GM12872 (cell line): ENCODE data around the gene ATP8A1.

Experiments used
- TF ChIP-seq, protein P1 (sequence below): IDR thresholded peaks from 3 replicates; pipeline ENCODE4 v1.5.1; 2011; ENCODE audit warnings: low read depth, mild to moderate bottlenecking, low read length, moderate library complexity; ENCODE audit not compliant: insufficient read depth

Gene ATP8A1

GRCh38 chr4:42415281-42415680 is 241.6 kb downstream of the ATP8A1 start:
- TF ChIP-seq, protein P1, sequence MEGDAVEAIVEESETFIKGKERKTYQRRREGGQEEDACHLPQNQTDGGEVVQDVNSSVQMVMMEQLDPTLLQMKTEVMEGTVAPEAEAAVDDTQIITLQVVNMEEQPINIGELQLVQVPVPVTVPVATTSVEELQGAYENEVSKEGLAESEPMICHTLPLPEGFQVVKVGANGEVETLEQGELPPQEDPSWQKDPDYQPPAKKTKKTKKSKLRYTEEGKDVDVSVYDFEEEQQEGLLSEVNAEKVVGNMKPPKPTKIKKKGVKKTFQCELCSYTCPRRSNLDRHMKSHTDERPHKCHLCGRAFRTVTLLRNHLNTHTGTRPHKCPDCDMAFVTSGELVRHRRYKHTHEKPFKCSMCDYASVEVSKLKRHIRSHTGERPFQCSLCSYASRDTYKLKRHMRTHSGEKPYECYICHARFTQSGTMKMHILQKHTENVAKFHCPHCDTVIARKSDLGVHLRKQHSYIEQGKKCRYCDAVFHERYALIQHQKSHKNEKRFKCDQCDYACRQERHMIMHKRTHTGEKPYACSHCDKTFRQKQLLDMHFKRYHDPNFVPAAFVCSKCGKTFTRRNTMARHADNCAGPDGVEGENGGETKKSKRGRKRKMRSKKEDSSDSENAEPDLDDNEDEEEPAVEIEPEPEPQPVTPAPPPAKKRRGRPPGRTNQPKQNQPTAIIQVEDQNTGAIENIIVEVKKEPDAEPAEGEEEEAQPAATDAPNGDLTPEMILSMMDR, result no peak

GRCh38 chr4:42412251-42412650 is 244.7 kb downstream of the ATP8A1 start:
- TF ChIP-seq, protein P1, result no peak

GRCh38 chr4:42411803-42412202 is 245.1 kb downstream of the ATP8A1 start:
- TF ChIP-seq, protein P1, result no peak

- TF ChIP-seq, protein P1, result no peak
These were observed 246.5 kb downstream of the ATP8A1 start for GRCh38 chr4:42410446-42410845.

DNA sequence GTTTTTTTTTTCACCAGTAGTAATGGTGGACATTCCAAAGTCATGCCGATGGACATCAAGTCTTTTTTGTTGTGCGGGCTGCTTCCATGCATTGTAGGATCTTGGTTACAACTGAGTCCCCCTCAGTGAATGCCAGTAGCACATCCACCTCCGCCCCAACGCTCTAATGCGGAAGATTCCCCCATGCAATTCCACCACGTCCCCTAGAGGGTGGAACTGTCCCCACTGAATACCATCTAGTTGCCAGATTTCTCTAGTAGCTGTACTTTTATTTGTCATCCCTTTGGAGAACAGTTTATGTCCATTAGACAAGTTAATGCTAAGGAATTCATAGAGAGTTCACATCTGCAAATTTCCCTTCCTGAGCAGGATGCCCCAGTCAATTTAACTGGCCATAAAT is 252.9 kb downstream of the ATP8A1 start:
- TF ChIP-seq, protein P1, result 0 out of 3 replicates have a peak, but pooled peaks have one; percentile 22

DNA sequence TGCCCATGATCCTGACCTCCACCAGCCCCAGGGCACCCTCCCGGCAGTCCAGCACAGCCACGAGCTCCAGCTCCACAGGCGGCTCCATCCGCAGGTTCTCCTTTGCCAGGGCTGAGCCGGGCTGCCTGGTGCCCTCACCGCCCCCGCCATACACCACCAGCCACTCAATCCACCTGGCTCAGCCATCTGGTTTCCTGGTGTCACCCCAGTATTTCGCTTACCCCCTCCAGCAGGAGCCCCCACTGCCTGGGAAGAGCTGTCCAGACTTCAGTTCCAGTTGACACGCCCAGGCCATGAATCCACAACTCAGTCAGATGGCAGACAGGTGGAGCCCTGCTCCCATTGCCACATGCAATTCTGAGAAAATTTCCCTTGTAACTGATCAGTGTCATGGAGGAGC is 255.7 kb downstream of the ATP8A1 start:
- TF ChIP-seq, protein P1, result no peak

GRCh38 chr4:42399393-42399792 is 257.5 kb downstream of the ATP8A1 start:
- TF ChIP-seq, protein P1, result no peak

DNA sequence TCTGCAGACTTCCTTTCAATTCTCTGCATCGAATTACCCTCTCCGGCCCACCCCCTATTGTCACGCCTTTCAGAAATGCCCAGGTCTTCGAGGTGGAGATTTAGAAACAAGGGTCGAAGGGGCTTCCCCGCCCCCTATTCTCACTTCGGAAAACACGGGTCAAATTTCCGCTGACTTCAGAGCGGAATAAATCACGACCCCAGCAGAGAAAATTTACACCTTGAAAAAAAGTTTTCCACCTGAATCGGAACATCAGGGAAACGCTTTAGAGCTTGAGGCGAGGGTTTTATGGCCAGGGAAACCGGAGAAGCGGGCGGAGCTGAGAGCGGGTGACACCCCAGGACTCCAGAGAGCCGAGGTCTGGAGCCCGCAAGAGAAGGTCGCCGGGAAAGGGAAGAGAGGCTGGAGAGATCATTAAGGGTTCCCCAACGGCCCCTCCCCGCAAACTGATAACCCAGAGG is 258.0 kb downstream of the ATP8A1 start:
- TF ChIP-seq, protein P1, result no peak
